ENCODE data around the gene PLA1A. TPM values are rescaled to one million over a fixed set of nuclear protein-coding genes. Genes with fewer than 3 reads are reported as not detected.

The PLA1A gene
- total RNA-seq, 1 experiment from 2014 or later = not detected

GRCh38 chr3:119558626-119559317 is 38.9 kb upstream of the PLA1A start:
- DNase-seq = no peak
- Histone ChIP-seq H3K9me3 (ENCODE audit: insufficient read depth, low read depth) (no peaks in the 10 kb centered on the region), H3K4me3 (no peak overlapping the region), H3K27ac (no peak overlapping the region), H3K4me2 (no peak overlapping the region), H4K20me1 (ENCODE audit: insufficient read depth) (no peaks in the 10 kb centered on the region), H3K36me3 (ENCODE audit: low read depth) (no peaks in the 10 kb centered on the region), H2AFZ (no peak overlapping the region), H3F3A (ENCODE audit: insufficient read depth, low read depth) (no peaks in the 10 kb centered on the region), H3K9me2 (ENCODE audit: insufficient read depth) (no peaks in the 10 kb centered on the region), H3K4me1 (replicated peaks; ENCODE audit: insufficient read depth) (no peaks in the 10 kb centered on the region), H3K27me3 (ENCODE audit: insufficient read depth, low read depth) (no peaks in the 10 kb centered on the region), H3K79me2 (ENCODE audit: low read depth) (no peaks in the 10 kb centered on the region)
- ChIA-PET CTCF (no interaction called here), POLR2A (ENCODE audit: unreplicated experiment) (no interaction called here)
- BruUV-seq (replicated peaks) = no TSS peak
- intact Hi-C loops (cut with micrococcal nuclease; ENCODE audit: unreplicated experiment) = loop anchor here (1.0 kb wide), 1 partner anchor 674 kb away; no protein-coding TSS in a partner anchor
- TF ChIP-seq CTCF (conservative IDR thresholded peaks at IDR 0.05) (no peak), EZH2 (IDR thresholded peaks at IDR 0.05; ENCODE audit: low read depth) (no peak)

- intact Hi-C loops (cut with micrococcal nuclease; ENCODE audit: unreplicated experiment) = loop anchor here (1.0 kb wide), 1 partner anchor 675 kb away; no protein-coding TSS in a partner anchor
- CTCF ChIA-PET = no interaction called here
- H2AFZ ChIP-seq = no peak within 1 kb of the TSS; the same call in 1 of the 2 replicates
These were observed 38.2 kb upstream of the PLA1A start, which contains the start of gene CD80 for GRCh38 chr3:119559441-119559963. Gene CD80 (minus strand): TSS chr3:119559614. CDS start chr3:119557728, 1,886 bp downstream.

GRCh38 chr3:119560160-119560559 is 37.5 kb upstream of the PLA1A start:
- no peak for DNase-seq
- H3K9me2 ChIP-seq (ENCODE audit: insufficient read depth) = no peaks in the 10 kb centered on the region
- no peak overlapping the region for H3K4me3 ChIP-seq
- H3K36me3 ChIP-seq (ENCODE audit: low read depth) = no peaks in the 10 kb centered on the region
- H2AFZ ChIP-seq = no peak overlapping the region
- H4K20me1 ChIP-seq (ENCODE audit: insufficient read depth) = no peaks in the 10 kb centered on the region
- H3K4me2 ChIP-seq = no peak overlapping the region
- no peaks in the 10 kb centered on the region for H3F3A ChIP-seq (ENCODE audit: insufficient read depth, low read depth)
- H3K79me2 ChIP-seq (ENCODE audit: low read depth) = no peaks in the 10 kb centered on the region
- BruUV-seq (replicated peaks) = no TSS peak
- TF ChIP-seq CTCF (conservative IDR thresholded peaks at IDR 0.05) (no peak), EZH2 (IDR thresholded peaks at IDR 0.05; ENCODE audit: low read depth) (no peak)
- no peak overlapping the region for H3K27ac ChIP-seq
- ChIA-PET CTCF (no interaction called here), POLR2A (ENCODE audit: unreplicated experiment) (no interaction called here)
- H3K27me3 ChIP-seq (ENCODE audit: insufficient read depth, low read depth) = no peaks in the 10 kb centered on the region
- intact Hi-C loops (cut with micrococcal nuclease; ENCODE audit: unreplicated experiment) = no loop called here
- H3K4me1 ChIP-seq (replicated peaks; ENCODE audit: insufficient read depth) = no peaks in the 10 kb centered on the region
- no peaks in the 10 kb centered on the region for H3K9me3 ChIP-seq (ENCODE audit: insufficient read depth, low read depth)

More at GRCh38 chr3:119559441-119559963, 38.2 kb upstream of the PLA1A start, which contains the start of gene CD80:
- Histone ChIP-seq H3K36me3 (ENCODE audit: low read depth) (no peaks in the 10 kb centered on the region), H3K79me2 (ENCODE audit: low read depth) (no peaks in the 10 kb centered on the region), H3K4me1 (replicated peaks; ENCODE audit: insufficient read depth) (no peaks in the 10 kb centered on the region), H3K4me3 (no peak within 1 kb of the TSS), H3K27ac (no peak within 1 kb of the TSS), H3K27me3 (ENCODE audit: insufficient read depth, low read depth) (no peaks in the 10 kb centered on the region), H3K9me2 (ENCODE audit: insufficient read depth) (no peaks in the 10 kb centered on the region), H3K4me2 (peak within 1 kb of the TSS; percentile 34; the same call in 1 of the 2 replicates), H3K9me3 (ENCODE audit: insufficient read depth, low read depth) (no peaks in the 10 kb centered on the region), H3F3A (ENCODE audit: insufficient read depth, low read depth) (no peaks in the 10 kb centered on the region), H4K20me1 (ENCODE audit: insufficient read depth) (no peaks in the 10 kb centered on the region)
- TF ChIP-seq CTCF (conservative IDR thresholded peaks at IDR 0.05) (peak; percentile 40; the same call in 1 of the 2 replicates), EZH2 (IDR thresholded peaks at IDR 0.05; ENCODE audit: low read depth) (no peak)
- POLR2A ChIA-PET (ENCODE audit: unreplicated experiment) = no interaction called here
- DNase-seq = peak in 1 of 2 experiments; percentile 17
- no TSS peak for BruUV-seq (replicated peaks)

Measured in PC-9 (cell line).